IMR-90 (cell line): ENCODE measurements around the gene SAMD10. TPM values are rescaled to one million over a fixed set of nuclear protein-coding genes. Genes with fewer than 3 reads are reported as not detected.

Experiments
- ATAC-seq: fragments of 200-7000 bp; cut with Tn5 transposase; 2 replicates; pipeline ENCODE4 v1.9.1; 2020; ENCODE audit warnings: low read depth, mild to moderate bottlenecking, moderate library complexity
- BruUV-seq: library from RNA; stranded (reverse); fragments of 400-500 nt; replicated peaks from 2 replicates; lab custom pipeline; 2021; lab: Mats Ljungman, UMichigan
- CTCF ChIA-PET: fragments of 300-600 bp; formaldehyde crosslinking; extraction: SDS; loops from one replicate; lab custom pipeline; 2021; ENCODE audit warnings: antibody characterized with exemption; lab: Yijun Ruan, JAX
- POLR2A ChIA-PET: fragments of 300-600 bp; sonication (Branson Sonifier 250); formaldehyde crosslinking; loops from one replicate; lab custom pipeline; 2022; ENCODE audit warnings: antibody characterized with exemption; ENCODE audit not compliant: unreplicated experiment; lab: Charles Lee
- DNase-seq: peaks from one replicate; pipeline ENCODE4 v3.0.0; 2013
- H2AFZ ChIP-seq: replicated peaks from 2 replicates; pipeline ENCODE3; 2013; ENCODE audit warnings: low read length, mild to moderate bottlenecking; ENCODE audit not compliant: poor library complexity
- H2AK5ac ChIP-seq: 2 replicates; pipeline ENCODE4 v1.6.1; 2013; ENCODE audit warnings: low read depth, low read length, inconsistent platforms
- H2AK9ac ChIP-seq: replicated peaks from 2 replicates; pipeline ENCODE3; 2013; ENCODE audit warnings: mild to moderate bottlenecking, low read depth, low read length, moderate library complexity; ENCODE audit not compliant: poor library complexity
- H2BK120ac ChIP-seq: 2 replicates; pipeline ENCODE4 v1.6.1; 2013; ENCODE audit warnings: low read depth, low read length, inconsistent platforms
- H2BK15ac ChIP-seq: 3 replicates; pipeline ENCODE4 v1.6.1; 2013; ENCODE audit warnings: low read depth, low read length, inconsistent platforms
- H2BK20ac ChIP-seq: 2 replicates; pipeline ENCODE4 v1.6.1; 2013; ENCODE audit warnings: low read depth, mild to moderate bottlenecking, inconsistent platforms, low read length, moderate library complexity
- H2BK5ac ChIP-seq: 2 replicates; pipeline ENCODE4 v1.6.1; 2013; ENCODE audit warnings: mild to moderate bottlenecking, low read depth, low read length, inconsistent platforms; ENCODE audit not compliant: poor library complexity, severe bottlenecking
- H3K14ac ChIP-seq: replicated peaks from 2 replicates; pipeline ENCODE4 v1.6.1; 2013; ENCODE audit warnings: low read depth, low read length, inconsistent platforms
- H3K18ac ChIP-seq: 2 replicates; pipeline ENCODE4 v1.6.1; 2013; ENCODE audit warnings: low read depth, low read length, control low read depth
- H3K23ac ChIP-seq: 2 replicates; pipeline ENCODE4 v1.6.1; 2013; ENCODE audit warnings: low read depth, low read length, inconsistent platforms
- H3K27ac ChIP-seq: 2 replicates; pipeline ENCODE4 v1.5.1; 2013; ENCODE audit warnings: mild to moderate bottlenecking, control low read depth, low read length; ENCODE audit not compliant: insufficient read depth
- H3K27me3 ChIP-seq: 2 replicates; pipeline ENCODE4 v1.6.1; 2013; ENCODE audit warnings: low read length; ENCODE audit not compliant: control insufficient read depth, insufficient read depth
- H3K36me3 ChIP-seq: 2 replicates; pipeline ENCODE4 v1.6.1; 2013; ENCODE audit warnings: low read length, mixed read lengths; ENCODE audit not compliant: control insufficient read depth, insufficient read depth
- H3K4ac ChIP-seq: 2 replicates; pipeline ENCODE4 v1.6.1; 2013; ENCODE audit warnings: low read depth, low read length, inconsistent platforms
- H3K4me1 ChIP-seq: 2 replicates; pipeline ENCODE4 v1.6.1; 2013; ENCODE audit warnings: low read length, mixed read lengths; ENCODE audit not compliant: control insufficient read depth, insufficient read depth
- H3K4me2 ChIP-seq: 2 replicates; pipeline ENCODE4 v1.6.1; 2013; ENCODE audit warnings: low read depth, mild to moderate bottlenecking, control low read depth, low read length, moderate library complexity
- H3K4me3 ChIP-seq: 2 replicates; pipeline ENCODE4 v1.5.1; 2013; ENCODE audit warnings: low read depth, mild to moderate bottlenecking, control low read depth, low read length, moderate library complexity; ENCODE audit not compliant: insufficient read depth
- H3K56ac ChIP-seq: 2 replicates; pipeline ENCODE4 v1.6.1; 2013; ENCODE audit warnings: low read length, inconsistent platforms; ENCODE audit not compliant: insufficient read depth; ENCODE audit errors: extremely low read depth
- H3K79me1 ChIP-seq, 2 experiments: 2 replicates each; pipeline ENCODE4 v1.6.1; 2013; ENCODE audit warnings: low read length in 2 of 2, inconsistent platforms in 1 of 2, low read depth in 1 of 2
- H3K9ac ChIP-seq: 2 replicates; pipeline ENCODE4 v1.6.1; 2013; ENCODE audit warnings: low read depth, low read length, control low read depth
- H3K9me1 ChIP-seq: 2 replicates; pipeline ENCODE4 v1.6.1; 2013; ENCODE audit warnings: low read length, inconsistent platforms; ENCODE audit not compliant: insufficient read depth
- H3K9me3 ChIP-seq: 2 replicates; pipeline ENCODE4 v1.6.1; 2013; ENCODE audit warnings: low read length; ENCODE audit not compliant: control insufficient read depth, insufficient read depth
- H4K20me1 ChIP-seq: 2 replicates; pipeline ENCODE4 v1.6.1; 2013; ENCODE audit warnings: low read length, inconsistent platforms; ENCODE audit not compliant: insufficient read depth
- H4K5ac ChIP-seq: 2 replicates; pipeline ENCODE4 v1.6.1; 2013; ENCODE audit warnings: mild to moderate bottlenecking, low read depth, low read length, control low read depth
- H4K8ac ChIP-seq, 2 experiments: 2 replicates each; pipeline ENCODE4 v1.6.1; 2013; ENCODE audit warnings: low read depth in 2 of 2, low read length in 2 of 2, control low read depth in 1 of 2, inconsistent platforms in 1 of 2
- H4K91ac ChIP-seq: 2 replicates; pipeline ENCODE4 v1.6.1; 2013; ENCODE audit warnings: low read depth, low read length, inconsistent platforms; ENCODE audit not compliant: insufficient read depth
- BHLHE40 ChIP-seq: fragments of 150-350 bp; IDR thresholded peaks from 2 replicates; pipeline ENCODE4 v1.6.1; 2016; ENCODE audit warnings: mild to moderate bottlenecking, low read depth, low read length
- CEBPB ChIP-seq: IDR thresholded peaks from 2 replicates; pipeline ENCODE4 v1.6.1; 2012; ENCODE audit warnings: low read depth, low read length, improper control_type of control experiment
- FOS ChIP-seq: fragments of 150-350 bp; IDR thresholded peaks from 2 replicates; pipeline ENCODE4 v1.6.1; 2016; ENCODE audit warnings: low read depth, low read length
- MAFK ChIP-seq: IDR thresholded peaks from 2 replicates; pipeline ENCODE4 v1.6.1; 2012; ENCODE audit warnings: low read depth, low read length, improper control_type of control experiment
- MAZ ChIP-seq: IDR thresholded peaks from 2 replicates; pipeline ENCODE4 v1.6.1; 2012; ENCODE audit warnings: low read depth, mild to moderate bottlenecking, low read length, improper control_type of control experiment, moderate library complexity, borderline replicate concordance
- NFE2L2 ChIP-seq: fragments of 150-350 bp; IDR thresholded peaks from 2 replicates; pipeline ENCODE4 v1.6.1; 2016; ENCODE audit warnings: low read depth, mild to moderate bottlenecking, low read length
- POLR2A ChIP-seq: IDR thresholded peaks from 2 replicates; pipeline ENCODE4 v1.6.1; 2012; ENCODE audit warnings: mild to moderate bottlenecking, low read depth, low read length
- RAD21 ChIP-seq: IDR thresholded peaks from 2 replicates; pipeline ENCODE4 v1.6.1; 2012; ENCODE audit warnings: low read length, improper control_type of control experiment
- RCOR1 ChIP-seq: IDR thresholded peaks from 2 replicates; pipeline ENCODE4 v1.6.1; 2012; ENCODE audit warnings: mild to moderate bottlenecking, low read length, improper control_type of control experiment; ENCODE audit not compliant: insufficient replicate concordance
- RFX5 ChIP-seq: IDR thresholded peaks from 2 replicates; pipeline ENCODE4 v1.8.0; 2012; ENCODE audit warnings: low read depth, mild to moderate bottlenecking, low read length, moderate library complexity
- SMC3 ChIP-seq: fragments of 150-350 bp; IDR thresholded peaks from 2 replicates; pipeline ENCODE4 v1.6.1; 2016; ENCODE audit warnings: low read depth, mild to moderate bottlenecking, antibody characterized with exemption, low read length, moderate library complexity
- WGBS, 2 experiments: methylation state at CpG; one replicate each; pipeline versions ENCODE4 v1.1.5 to v1.1.7; 2013; ENCODE audit warnings: missing lambda C conversion rate in 2 of 2; ENCODE audit not compliant: insufficient read length in 1 of 2; ENCODE audit errors: extremely low coverage in 2 of 2; 5-methylcytosine and 5-hydroxymethylcytosine counted together
- dilution Hi-C: fragments of 300-500 bp; cut with HindIII; formaldehyde crosslinking; loops from one replicate; pipeline ENCODE4 v1.14.3; 2018; ENCODE audit warnings: low sequenced_read_pairs; ENCODE audit not compliant: unreplicated experiment
- in situ Hi-C: fragments of 300-500 bp; cut with MboI; formaldehyde crosslinking; loops from 3 replicates; pipeline ENCODE4 v1.14.3; 2019; ENCODE audit warnings: low sequenced_read_pairs, inconsistent platforms, mixed read lengths
- intact Hi-C: fragments of 100-400 bp; cut with micrococcal nuclease; formaldehyde crosslinking; loops from 2 replicates; pipeline ENCODE4 v1.10.0; 2022
- polyA plus RNA-seq, 3 experiments: library from polyadenylated mRNA; depleted of rRNA; stranded (reverse); fragments of >200 nt; gene quantifications; 2 replicates each; pipeline ENCODE4 v1.2.3, GENCODE V29; 2012; ENCODE audit warnings: low replicate concordance in 1 of 3
- total RNA-seq: library from RNA; depleted of rRNA; stranded (reverse); fragments of >200 nt; gene quantifications from 2 replicates; pipeline ENCODE4 v1.2.3, GENCODE V29; 2012
- TF ChIP-seq, protein P1 (sequence below): fragments of 150-350 bp; IDR thresholded peaks from 2 replicates; pipeline ENCODE4 v1.6.1; 2017; ENCODE audit warnings: mild to moderate bottlenecking, antibody characterized with exemption, low read length, low read depth
- TF ChIP-seq, protein P2 (sequence below): conservative IDR thresholded peaks from 2 replicates; pipeline ENCODE4 v1.5.1; 2012; ENCODE audit warnings: mild to moderate bottlenecking, low read depth, low read length, improper control_type of control experiment
- TF ChIP-seq, protein P3 (sequence below): fragments of 150-350 bp; IDR thresholded peaks from 2 replicates; pipeline ENCODE4 v1.6.1; 2016; ENCODE audit warnings: low read depth, mild to moderate bottlenecking, low read length, moderate library complexity, borderline replicate concordance

SAMD10 gene
- total and polyA plus RNA-seq, 2 of the 4 experiments (the other 2 are of a cell fraction) = 0.54 to 4.1 TPM

DNA sequence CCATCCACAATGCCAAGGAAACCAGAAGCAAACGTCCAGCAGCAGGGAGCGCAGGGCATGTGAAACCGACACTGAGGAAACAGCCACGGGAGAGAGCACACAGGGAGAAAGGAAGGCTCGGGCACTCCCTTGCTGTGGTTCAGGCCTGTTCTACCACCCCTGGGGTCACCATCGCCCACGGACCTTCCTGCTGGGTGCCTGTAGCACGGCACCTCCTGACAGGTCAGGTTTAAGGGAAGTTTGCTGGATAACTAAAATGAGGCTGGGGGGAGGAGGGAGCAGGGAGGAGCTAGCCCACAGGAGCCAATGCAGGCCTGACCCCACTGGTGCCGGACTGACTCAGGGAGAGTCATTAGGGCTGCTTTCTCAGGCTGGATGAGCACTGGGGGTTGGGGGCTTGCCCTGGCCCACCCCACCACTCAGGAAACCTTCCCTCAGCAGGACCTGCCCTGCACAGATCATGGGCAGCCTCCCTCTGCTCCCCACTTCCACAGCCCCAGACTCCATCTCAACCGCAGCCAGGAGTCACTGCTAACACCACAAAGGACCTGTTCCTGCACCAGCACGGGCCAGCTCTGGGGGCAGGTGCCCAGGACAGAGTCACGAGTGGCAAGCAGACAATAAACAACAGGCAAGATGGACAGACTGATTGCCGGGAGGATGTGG, 25.5 kb downstream of the SAMD10 start:
- no peak for ATAC-seq
- Histone ChIP-seq H2AFZ (peak overlapping the region; percentile 2), H2BK120ac (no peak overlapping the region), H3K79me1 (peaks cover 7 to 66% of the 10 kb centered on the region in 2 experiments; a peak in 2 of 4 replicates), H2BK5ac (no peak overlapping the region), H4K8ac (0 out of 4 replicates have a peak overlapping the region, but pooled peaks of 1 of the 2 experiments have one; percentile 20), H2AK5ac (no peak overlapping the region), H3K27me3 (no peaks in the 10 kb centered on the region), H3K14ac (no peak overlapping the region), H3K23ac (peak overlapping the region; percentile 82), H3K4me2 (peak overlapping the region; percentile 89; the same call in 1 of the 2 replicates), H2BK20ac (no peak overlapping the region), H2AK9ac (peak overlapping the region; percentile 84), H4K5ac (no peak overlapping the region), H3K4me3 (no peak overlapping the region), H2BK15ac (no peak overlapping the region), H4K91ac (no peak overlapping the region), H3K4me1 (peaks cover 42% of the 10 kb centered on the region), H3K18ac (no peak overlapping the region), H3K4ac (peak overlapping the region; percentile 35; the same call in 1 of the 2 replicates), H3K9me3 (no peaks in the 10 kb centered on the region), H4K20me1 (peaks cover 56% of the 10 kb centered on the region), H3K36me3 (peaks cover 6% of the 10 kb centered on the region; the same call in 1 of the 2 replicates), H3K9ac (no peak overlapping the region), H3K56ac (no peak overlapping the region), H3K27ac (no peak overlapping the region), H3K9me1 (peaks cover 24% of the 10 kb centered on the region)
- POLR2A ChIA-PET = no interaction called here
- no TSS peak for BruUV-seq
- no peak for TF ChIP-seq MAFK
- TF ChIP-seq, protein P1, sequence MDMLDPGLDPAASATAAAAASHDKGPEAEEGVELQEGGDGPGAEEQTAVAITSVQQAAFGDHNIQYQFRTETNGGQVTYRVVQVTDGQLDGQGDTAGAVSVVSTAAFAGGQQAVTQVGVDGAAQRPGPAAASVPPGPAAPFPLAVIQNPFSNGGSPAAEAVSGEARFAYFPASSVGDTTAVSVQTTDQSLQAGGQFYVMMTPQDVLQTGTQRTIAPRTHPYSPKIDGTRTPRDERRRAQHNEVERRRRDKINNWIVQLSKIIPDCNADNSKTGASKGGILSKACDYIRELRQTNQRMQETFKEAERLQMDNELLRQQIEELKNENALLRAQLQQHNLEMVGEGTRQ = no peak
- no peak for TF ChIP-seq NFE2L2
- no peak for TF ChIP-seq BHLHE40
- TF ChIP-seq FOS = no peak
- TF ChIP-seq POLR2A = no peak
- TF ChIP-seq SMC3 = no peak
- TF ChIP-seq MAZ = no peak
- no peak for TF ChIP-seq RAD21
- no peak for TF ChIP-seq RFX5
- no peak for TF ChIP-seq RCOR1
- TF ChIP-seq, protein P2, sequence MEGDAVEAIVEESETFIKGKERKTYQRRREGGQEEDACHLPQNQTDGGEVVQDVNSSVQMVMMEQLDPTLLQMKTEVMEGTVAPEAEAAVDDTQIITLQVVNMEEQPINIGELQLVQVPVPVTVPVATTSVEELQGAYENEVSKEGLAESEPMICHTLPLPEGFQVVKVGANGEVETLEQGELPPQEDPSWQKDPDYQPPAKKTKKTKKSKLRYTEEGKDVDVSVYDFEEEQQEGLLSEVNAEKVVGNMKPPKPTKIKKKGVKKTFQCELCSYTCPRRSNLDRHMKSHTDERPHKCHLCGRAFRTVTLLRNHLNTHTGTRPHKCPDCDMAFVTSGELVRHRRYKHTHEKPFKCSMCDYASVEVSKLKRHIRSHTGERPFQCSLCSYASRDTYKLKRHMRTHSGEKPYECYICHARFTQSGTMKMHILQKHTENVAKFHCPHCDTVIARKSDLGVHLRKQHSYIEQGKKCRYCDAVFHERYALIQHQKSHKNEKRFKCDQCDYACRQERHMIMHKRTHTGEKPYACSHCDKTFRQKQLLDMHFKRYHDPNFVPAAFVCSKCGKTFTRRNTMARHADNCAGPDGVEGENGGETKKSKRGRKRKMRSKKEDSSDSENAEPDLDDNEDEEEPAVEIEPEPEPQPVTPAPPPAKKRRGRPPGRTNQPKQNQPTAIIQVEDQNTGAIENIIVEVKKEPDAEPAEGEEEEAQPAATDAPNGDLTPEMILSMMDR = no peak
- TF ChIP-seq, protein P3, sequence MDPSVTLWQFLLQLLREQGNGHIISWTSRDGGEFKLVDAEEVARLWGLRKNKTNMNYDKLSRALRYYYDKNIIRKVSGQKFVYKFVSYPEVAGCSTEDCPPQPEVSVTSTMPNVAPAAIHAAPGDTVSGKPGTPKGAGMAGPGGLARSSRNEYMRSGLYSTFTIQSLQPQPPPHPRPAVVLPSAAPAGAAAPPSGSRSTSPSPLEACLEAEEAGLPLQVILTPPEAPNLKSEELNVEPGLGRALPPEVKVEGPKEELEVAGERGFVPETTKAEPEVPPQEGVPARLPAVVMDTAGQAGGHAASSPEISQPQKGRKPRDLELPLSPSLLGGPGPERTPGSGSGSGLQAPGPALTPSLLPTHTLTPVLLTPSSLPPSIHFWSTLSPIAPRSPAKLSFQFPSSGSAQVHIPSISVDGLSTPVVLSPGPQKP = no peak
- TF ChIP-seq CEBPB = no peak
- 86% methylated on average over 6 of the region's 13 CpGs; no CpG with 5 or more reads in 1 of the 2 experiments for WGBS, 2 experiments
- dilution Hi-C loops (no loop called here), intact Hi-C loops (no loop called here), in situ Hi-C loops (no loop called here)
- no peak for DNase-seq
- CTCF ChIA-PET = interaction anchor here (0.6 kb wide), 1 partner anchor 43 kb away, joined by 10 read pairs; no protein-coding TSS in a partner anchor
